Calu3 (cell line): ENCODE results near the gene NAP1L5. TPM values are rescaled to one million over a fixed set of nuclear protein-coding genes. Genes with fewer than 3 reads are reported as not detected.

Experiments used
- BruUV-seq: library from RNA; stranded (reverse); fragments of 400-500 nt; replicated peaks from 2 replicates; lab custom pipeline; 2021; lab: Mats Ljungman, UMichigan
- CTCF ChIA-PET: fragments of 300-600 bp; sonication (Branson Sonifier 250); formaldehyde crosslinking; loops from one replicate; lab custom pipeline; 2022; ENCODE audit warnings: antibody characterized with exemption; lab: Charles Lee
- DNase-seq: peaks from one replicate; pipeline ENCODE4 v3.0.0; 2022
- H3K27ac Mint-ChIP-seq: one replicate; pipeline ENCODE4 v1.8.0; 2022; ENCODE audit warnings: mixed read lengths; ENCODE audit not compliant: unreplicated experiment
- H3K27me3 Mint-ChIP-seq: one replicate; pipeline ENCODE4 v1.8.0; 2022; ENCODE audit warnings: mixed read lengths; ENCODE audit not compliant: unreplicated experiment
- H3K36me3 Mint-ChIP-seq: one replicate; pipeline ENCODE4 v1.8.0; 2022; ENCODE audit warnings: mild to moderate bottlenecking, moderate library complexity, mixed read lengths; ENCODE audit not compliant: insufficient read depth, unreplicated experiment
- H3K4me1 Mint-ChIP-seq: one replicate; pipeline ENCODE4 v1.8.0; 2022; ENCODE audit warnings: mild to moderate bottlenecking, low read depth, mixed read lengths; ENCODE audit not compliant: unreplicated experiment
- H3K4me3 Mint-ChIP-seq: one replicate; pipeline ENCODE4 v1.8.0; 2022; ENCODE audit warnings: mild to moderate bottlenecking, low read depth, moderate library complexity, mixed read lengths; ENCODE audit not compliant: unreplicated experiment
- H3K9me3 Mint-ChIP-seq: one replicate; pipeline ENCODE4 v1.8.0; 2022; ENCODE audit warnings: low read depth, mixed read lengths; ENCODE audit not compliant: unreplicated experiment
- CTCF ChIP-seq: fragments of 200-600 bp; IDR thresholded peaks from one replicate; pipeline ENCODE4 v1.8.0; 2022; ENCODE audit warnings: antibody characterized with exemption; ENCODE audit not compliant: unreplicated experiment
- intact Hi-C: fragments of 100-400 bp; cut with micrococcal nuclease; formaldehyde crosslinking; loops from one replicate; pipeline ENCODE4 v1.10.0; 2022; ENCODE audit not compliant: unreplicated experiment
- total RNA-seq: library from RNA; stranded (reverse); gene quantifications from 2 replicates; pipeline ENCODE4 v1.2.3, GENCODE V29; 2022

Gene NAP1L5
- total RNA-seq, 1 experiment from 2014 or later: not detected

- DNase-seq: no peak
- H3K36me3 Mint-ChIP-seq: no peaks in the 10 kb centered on the region
- no peaks in the 10 kb centered on the region for H3K4me1 Mint-ChIP-seq
- H3K4me3 Mint-ChIP-seq: no peak overlapping the region
- BruUV-seq: no TSS peak
- intact Hi-C loops: no loop called here
- H3K27ac Mint-ChIP-seq: no peak overlapping the region
- CTCF ChIA-PET: no interaction called here
- H3K9me3 Mint-ChIP-seq: no peaks in the 10 kb centered on the region
- no peaks in the 10 kb centered on the region for H3K27me3 Mint-ChIP-seq
- no peak for TF ChIP-seq CTCF
Measured at GRCh38 chr4:88674565-88674964, 23.1 kb downstream of the NAP1L5 start.

- DNase-seq: no peak
- no peak for TF ChIP-seq CTCF
- H3K4me1 Mint-ChIP-seq: no peaks in the 10 kb centered on the region
- no peak overlapping the region for H3K4me3 Mint-ChIP-seq
- no peaks in the 10 kb centered on the region for H3K27me3 Mint-ChIP-seq
- no peak overlapping the region for H3K27ac Mint-ChIP-seq
- CTCF ChIA-PET: no interaction called here
- no peaks in the 10 kb centered on the region for H3K9me3 Mint-ChIP-seq
- H3K36me3 Mint-ChIP-seq: no peaks in the 10 kb centered on the region
- intact Hi-C loops: no loop called here
- no TSS peak for BruUV-seq
Measured at GRCh38 chr4:88673886-88674285, 23.7 kb downstream of the NAP1L5 start.

GRCh38 chr4:88672987-88673386 lies 24.6 kb downstream of the NAP1L5 start:
- H3K36me3 Mint-ChIP-seq: no peaks in the 10 kb centered on the region
- H3K4me3 Mint-ChIP-seq: no peak overlapping the region
- intact Hi-C loops: no loop called here
- no peak overlapping the region for H3K27ac Mint-ChIP-seq
- TF ChIP-seq CTCF: peak; percentile 26
- no peaks in the 10 kb centered on the region for H3K9me3 Mint-ChIP-seq
- peak; percentile 32 for DNase-seq
- H3K4me1 Mint-ChIP-seq: no peaks in the 10 kb centered on the region
- no peaks in the 10 kb centered on the region for H3K27me3 Mint-ChIP-seq
- BruUV-seq: no TSS peak
- CTCF ChIA-PET: interaction anchor here (0.5 to 1.3 kb wide), 6 partner anchors 12 to 1792 kb away, joined by 3 to 7 read pairs (median 4); no protein-coding TSS in a partner anchor

GRCh38 chr4:88661739-88662138 lies 35.9 kb downstream of the NAP1L5 start:
- DNase-seq: no peak
- intact Hi-C loops: loop anchor here (5.0 kb wide), 1 partner anchor 141 kb away; no protein-coding TSS in a partner anchor
- Mint-ChIP-seq H3K9me3 (no peaks in the 10 kb centered on the region), H3K4me3 (no peak overlapping the region), H3K4me1 (peaks cover 44% of the 10 kb centered on the region), H3K36me3 (no peaks in the 10 kb centered on the region), H3K27me3 (no peaks in the 10 kb centered on the region), H3K27ac (peak overlapping the region; percentile 38)
- BruUV-seq: no TSS peak
- no peak for TF ChIP-seq CTCF
- CTCF ChIA-PET: interaction anchor here (3.7 kb wide), 1 partner anchor 122 kb away, joined by 50 read pairs; no protein-coding TSS in a partner anchor
